C4-2B (cell line): ENCODE measurements around the gene GSPT2.
"Not testable (repeated sequence)": the region's sequence is repeated elsewhere in the genome, so short reads cannot be mapped to it uniquely, and the experiment has no call there.

Source experiments
- H3K27ac ChIP-seq: fragments of 450-650 bp; 2 replicates; pipeline ENCODE4 v1.5.1; 2017
- CTCF ChIP-seq: fragments of 450-650 bp; conservative IDR thresholded peaks from 2 replicates; pipeline ENCODE4 v1.5.1; 2017; ENCODE audit warnings: mild to moderate bottlenecking
- ZFX ChIP-seq: fragments of 450-650 bp; IDR thresholded peaks from 2 replicates; pipeline ENCODE4 v1.6.1; 2017

Gene GSPT2

GRCh38 chrX:51743179-51743957, at the start of gene GSPT2:
TSS of gene GSPT2 (plus strand) at chrX:51743442. CDS start at chrX:51743627, 185 bp downstream.
- TF ChIP-seq ZFX, result 0 out of 2 replicates have a peak, but pooled peaks have one; percentile 13
- no peak for TF ChIP-seq CTCF
- H3K27ac ChIP-seq, result peak within 1 kb of the TSS; percentile 75

GRCh38 chrX:51694254-51694653, 49.0 kb upstream of the GSPT2 start:
- TF ChIP-seq CTCF (no peak), ZFX (no peak)
- H3K27ac ChIP-seq, result no peak overlapping the region

GRCh38 chrX:51697397-51697796, 45.8 kb upstream of the GSPT2 start:
- no peak for TF ChIP-seq CTCF
- H3K27ac ChIP-seq, result no peak overlapping the region

- H3K27ac ChIP-seq, result not testable (repeated sequence)
Measured at GRCh38 chrX:51710277-51711164, 32.7 kb upstream of the GSPT2 start, which contains the start of gene CENPVL1. TSS of gene CENPVL1 (plus strand) at chrX:51710512. CDS start at chrX:51710512, 0 bp downstream.

GRCh38 chrX:51712943-51713647, 30.1 kb upstream of the GSPT2 start:
- H3K27ac ChIP-seq, result not testable (repeated sequence)

- H3K27ac ChIP-seq, result no peak overlapping the region
- TF ChIP-seq ZFX (no peak), CTCF (no peak)
Measured at GRCh38 chrX:51728202-51728601, 15.0 kb upstream of the GSPT2 start.

- H3K27ac ChIP-seq, result no peak overlapping the region
- TF ChIP-seq ZFX, result no peak
- TF ChIP-seq CTCF, result no peak
Measured at GRCh38 chrX:51737091-51737490, 6.2 kb upstream of the GSPT2 start.

GRCh38 chrX:51742586-51742985, 656 bp upstream of the GSPT2 start:
- no peak overlapping the region for H3K27ac ChIP-seq
- TF ChIP-seq CTCF (no peak), ZFX (no peak)
